Chondrocyte (in vitro differentiated cells): ENCODE measurements around the gene PHYKPL. TPM values are rescaled to one million over a fixed set of nuclear protein-coding genes. Genes with fewer than 3 reads are reported as not detected.
"Not testable (repeated sequence)": the region's sequence is repeated elsewhere in the genome, so short reads cannot be mapped to it uniquely, and the experiment has no call there.

ENCODE experiments used
- DNase-seq: peaks from one replicate; pipeline ENCODE4 v3.0.0; 2021; ENCODE audit warnings: mixed read lengths, low spot score
- H3K27ac Mint-ChIP-seq: one replicate; pipeline ENCODE4 v1.8.0; 2021; ENCODE audit warnings: mild to moderate bottlenecking, moderate library complexity, mixed read lengths; ENCODE audit not compliant: unreplicated experiment
- H3K27me3 Mint-ChIP-seq: 2 replicates; pipeline ENCODE4 v1.8.0; 2021; ENCODE audit warnings: low read depth, mixed read lengths
- H3K36me3 Mint-ChIP-seq: 2 replicates; pipeline ENCODE4 v1.8.0; 2021; ENCODE audit warnings: low read depth, mixed read lengths
- H3K4me1 Mint-ChIP-seq: 2 replicates; pipeline ENCODE4 v1.8.0; 2021; ENCODE audit warnings: low read depth, mild to moderate bottlenecking, mixed read lengths
- H3K4me3 Mint-ChIP-seq: one replicate; pipeline ENCODE4 v1.8.0; 2021; ENCODE audit warnings: mild to moderate bottlenecking, moderate library complexity, mixed read lengths; ENCODE audit not compliant: unreplicated experiment
- H3K9me3 Mint-ChIP-seq: 2 replicates; pipeline ENCODE4 v1.8.0; 2021; ENCODE audit warnings: low read depth, mixed read lengths
- CTCF ChIP-seq: fragments of 200-600 bp; sonication (generic); IDR thresholded peaks from 2 replicates; pipeline ENCODE4 v1.5.0; 2021; ENCODE audit warnings: antibody characterized with exemption, mild to moderate bottlenecking, moderate library complexity
- total RNA-seq: library from RNA; stranded (reverse); gene quantifications from 3 replicates; pipeline ENCODE4 v1.2.1, GENCODE V29; 2021

The PHYKPL gene
- total RNA-seq, 1 donor from 2014 or later = 43.8 TPM

- H3K9me3 Mint-ChIP-seq = no peaks in the 10 kb centered on the region
- H3K4me3 Mint-ChIP-seq = no peak overlapping the region
- H3K27me3 Mint-ChIP-seq = no peaks in the 10 kb centered on the region
- TF ChIP-seq CTCF = no peak
- no peak for DNase-seq
- H3K27ac Mint-ChIP-seq = no peak overlapping the region
- H3K36me3 Mint-ChIP-seq = no peaks in the 10 kb centered on the region
- H3K4me1 Mint-ChIP-seq = no peaks in the 10 kb centered on the region
These were observed 24.1 kb upstream of the PHYKPL start for GRCh38 chr5:178256746-178257145.

GRCh38 chr5:178253632-178254031, 21.0 kb upstream of the PHYKPL start:
- H3K9me3 Mint-ChIP-seq, DNase-seq, H3K27ac Mint-ChIP-seq, H3K36me3 Mint-ChIP-seq, H3K4me3 Mint-ChIP-seq, H3K27me3 Mint-ChIP-seq, H3K4me1 Mint-ChIP-seq: not testable (repeated sequence)

- H3K4me1 Mint-ChIP-seq = peaks cover 5% of the 10 kb centered on the region
- TF ChIP-seq CTCF = no peak
- H3K36me3 Mint-ChIP-seq = no peaks in the 10 kb centered on the region
- no peaks in the 10 kb centered on the region for H3K27me3 Mint-ChIP-seq
- no peak overlapping the region for H3K27ac Mint-ChIP-seq
- DNase-seq = no peak
- H3K4me3 Mint-ChIP-seq = no peak overlapping the region
- no peaks in the 10 kb centered on the region for H3K9me3 Mint-ChIP-seq
These were observed 19.7 kb upstream of the PHYKPL start for GRCh38 chr5:178252258-178252657.

- no peak for TF ChIP-seq CTCF
- H3K4me1 Mint-ChIP-seq = peaks cover 5% of the 10 kb centered on the region
- DNase-seq = no peak
- no peaks in the 10 kb centered on the region for H3K27me3 Mint-ChIP-seq
- no peak overlapping the region for H3K27ac Mint-ChIP-seq
- H3K9me3 Mint-ChIP-seq = no peaks in the 10 kb centered on the region
- no peaks in the 10 kb centered on the region for H3K36me3 Mint-ChIP-seq
- no peak overlapping the region for H3K4me3 Mint-ChIP-seq
These were observed 17.7 kb upstream of the PHYKPL start for GRCh38 chr5:178250263-178250662.

- Mint-ChIP-seq H3K27ac (no peak overlapping the region), H3K4me3 (no peak overlapping the region), H3K9me3 (no peaks in the 10 kb centered on the region), H3K4me1 (peaks cover 7% of the 10 kb centered on the region), H3K27me3 (no peaks in the 10 kb centered on the region), H3K36me3 (no peaks in the 10 kb centered on the region)
- DNase-seq = no peak
- TF ChIP-seq CTCF = no peak
These were observed 16.8 kb upstream of the PHYKPL start for GRCh38 chr5:178249191-178249989.

- peaks cover 9% of the 10 kb centered on the region for H3K4me1 Mint-ChIP-seq
- no peaks in the 10 kb centered on the region for H3K27me3 Mint-ChIP-seq
- no peak overlapping the region for H3K4me3 Mint-ChIP-seq
- no peaks in the 10 kb centered on the region for H3K9me3 Mint-ChIP-seq
- no peak overlapping the region for H3K27ac Mint-ChIP-seq
- no peak for DNase-seq
- H3K36me3 Mint-ChIP-seq = no peaks in the 10 kb centered on the region
- no peak for TF ChIP-seq CTCF
These were observed 16.1 kb upstream of the PHYKPL start for GRCh38 chr5:178248750-178249149.
